AG09319 (cell line): ENCODE measurements around the gene PHF19.

ENCODE experiments used
- DNase-seq: peaks from one replicate; pipeline ENCODE4 v3.0.0-alpha.2; 2010; ENCODE audit warnings: low read depth; ENCODE audit errors: extremely low read depth
- TF ChIP-seq, protein P1 (sequence below): IDR thresholded peaks from 2 replicates; pipeline ENCODE4 v1.5.1; 2011; ENCODE audit warnings: low read depth, mild to moderate bottlenecking, inconsistent platforms, low read length, moderate library complexity

PHF19 gene

DNA sequence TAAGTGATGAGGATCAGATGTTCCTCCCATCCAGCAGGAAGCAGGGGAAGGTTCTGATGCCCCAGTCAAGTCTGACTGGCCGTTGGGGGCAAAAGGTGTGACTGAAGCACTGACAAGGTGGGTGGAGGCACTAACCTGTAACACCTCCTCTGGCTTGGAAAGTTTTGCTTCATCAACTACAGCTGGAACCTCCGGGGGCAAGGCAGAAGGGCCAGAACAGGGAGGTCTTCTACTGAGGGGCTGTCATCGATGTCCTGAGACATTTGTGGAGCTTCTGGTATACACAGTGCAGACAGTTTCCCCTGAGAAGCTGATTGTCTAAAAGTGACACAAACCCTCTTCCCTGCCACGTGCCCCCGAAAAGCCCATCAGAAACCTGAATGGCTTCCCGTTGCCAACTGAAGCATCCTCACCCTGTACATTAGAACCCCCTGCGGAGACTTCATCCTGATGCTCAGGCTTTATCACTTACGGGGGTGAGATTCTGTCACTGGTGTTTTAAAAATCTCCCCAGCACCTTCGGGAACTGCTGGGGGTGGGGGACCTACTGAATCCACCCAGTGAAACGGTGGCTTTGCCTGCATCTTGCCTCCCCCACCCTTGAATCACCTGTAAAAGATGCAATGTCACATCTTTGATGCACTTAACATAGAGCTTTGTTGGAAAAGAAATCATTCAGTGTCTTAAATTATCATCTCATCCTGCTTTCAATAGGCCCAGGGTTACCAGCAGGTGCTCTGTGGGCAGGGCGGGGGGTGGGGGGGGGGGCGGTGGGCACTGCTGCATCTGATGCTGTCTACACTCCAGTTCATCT lies 25.0 kb upstream of the PHF19 start:
- no peak for DNase-seq
- TF ChIP-seq, protein P1, sequence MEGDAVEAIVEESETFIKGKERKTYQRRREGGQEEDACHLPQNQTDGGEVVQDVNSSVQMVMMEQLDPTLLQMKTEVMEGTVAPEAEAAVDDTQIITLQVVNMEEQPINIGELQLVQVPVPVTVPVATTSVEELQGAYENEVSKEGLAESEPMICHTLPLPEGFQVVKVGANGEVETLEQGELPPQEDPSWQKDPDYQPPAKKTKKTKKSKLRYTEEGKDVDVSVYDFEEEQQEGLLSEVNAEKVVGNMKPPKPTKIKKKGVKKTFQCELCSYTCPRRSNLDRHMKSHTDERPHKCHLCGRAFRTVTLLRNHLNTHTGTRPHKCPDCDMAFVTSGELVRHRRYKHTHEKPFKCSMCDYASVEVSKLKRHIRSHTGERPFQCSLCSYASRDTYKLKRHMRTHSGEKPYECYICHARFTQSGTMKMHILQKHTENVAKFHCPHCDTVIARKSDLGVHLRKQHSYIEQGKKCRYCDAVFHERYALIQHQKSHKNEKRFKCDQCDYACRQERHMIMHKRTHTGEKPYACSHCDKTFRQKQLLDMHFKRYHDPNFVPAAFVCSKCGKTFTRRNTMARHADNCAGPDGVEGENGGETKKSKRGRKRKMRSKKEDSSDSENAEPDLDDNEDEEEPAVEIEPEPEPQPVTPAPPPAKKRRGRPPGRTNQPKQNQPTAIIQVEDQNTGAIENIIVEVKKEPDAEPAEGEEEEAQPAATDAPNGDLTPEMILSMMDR = no peak

DNA sequence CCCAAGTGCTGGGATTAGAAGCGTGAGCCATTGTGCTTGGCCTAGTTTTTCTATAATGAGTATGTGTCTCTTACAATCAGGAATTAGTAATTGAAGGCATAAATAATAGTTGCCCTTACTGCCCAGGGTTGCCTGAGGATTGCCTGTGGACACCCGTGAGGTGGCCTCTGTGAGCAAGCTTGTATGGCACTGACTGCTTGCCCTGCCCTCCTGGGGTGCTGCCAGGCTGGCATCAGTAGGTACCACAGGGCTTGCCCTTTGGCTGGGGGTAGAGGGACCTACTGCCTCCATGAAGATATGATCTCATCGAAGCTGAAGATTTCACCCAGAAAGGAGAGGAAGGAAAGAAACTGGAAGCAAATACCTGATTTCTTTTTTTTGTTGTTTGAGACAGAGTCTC lies 23.8 kb upstream of the PHF19 start:
- no peak for DNase-seq
- TF ChIP-seq, protein P1 = no peak

DNA sequence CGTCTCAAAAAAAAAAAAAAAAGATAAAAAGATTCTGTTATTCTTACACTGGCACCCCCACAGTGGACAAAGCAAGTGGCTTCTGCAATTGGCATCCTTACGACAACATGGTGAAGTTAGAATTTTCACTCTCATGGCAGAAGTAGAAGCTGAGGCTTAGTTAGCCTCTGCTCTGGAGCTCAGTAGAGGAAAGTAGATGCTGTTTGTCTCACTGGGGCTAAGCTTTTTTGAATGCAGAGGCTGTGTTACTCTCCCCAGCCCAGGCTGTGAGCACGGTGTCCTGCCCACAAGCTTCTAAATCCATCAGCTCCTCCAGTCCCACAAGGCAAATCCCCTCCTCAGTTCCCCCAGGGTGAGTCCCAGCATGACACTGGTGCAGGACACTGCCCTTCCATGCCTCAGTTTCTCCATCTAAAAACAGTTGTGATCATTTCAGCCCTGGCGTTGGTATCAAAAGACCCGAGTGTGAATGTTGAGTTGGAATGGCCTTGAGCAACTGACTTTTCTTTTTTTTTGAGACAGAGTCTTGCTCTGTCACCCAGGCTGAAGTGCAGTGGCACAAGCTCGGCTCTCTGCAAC lies 22.6 kb upstream of the PHF19 start:
- TF ChIP-seq, protein P1 = no peak
- DNase-seq = no peak

DNA sequence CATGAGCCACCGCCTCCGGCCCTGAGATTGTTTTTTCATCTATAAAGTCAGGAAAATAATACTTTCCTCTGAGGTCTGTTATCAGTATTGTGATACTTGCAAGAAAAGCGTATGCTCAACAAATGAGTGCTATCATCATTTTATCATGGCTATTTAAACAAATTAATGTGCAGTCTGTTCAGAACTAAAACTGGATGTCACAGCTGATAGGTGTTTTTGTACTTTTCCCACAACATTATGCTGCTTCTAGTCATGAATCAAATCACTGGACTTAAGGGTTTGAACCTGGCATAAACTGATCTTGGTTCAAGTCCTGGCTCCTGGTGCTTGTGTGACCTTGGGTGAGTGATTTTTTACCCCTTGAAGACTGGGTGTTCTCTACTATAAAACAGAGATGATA lies 21.4 kb upstream of the PHF19 start:
- TF ChIP-seq, protein P1 = no peak
- DNase-seq = no peak

DNA sequence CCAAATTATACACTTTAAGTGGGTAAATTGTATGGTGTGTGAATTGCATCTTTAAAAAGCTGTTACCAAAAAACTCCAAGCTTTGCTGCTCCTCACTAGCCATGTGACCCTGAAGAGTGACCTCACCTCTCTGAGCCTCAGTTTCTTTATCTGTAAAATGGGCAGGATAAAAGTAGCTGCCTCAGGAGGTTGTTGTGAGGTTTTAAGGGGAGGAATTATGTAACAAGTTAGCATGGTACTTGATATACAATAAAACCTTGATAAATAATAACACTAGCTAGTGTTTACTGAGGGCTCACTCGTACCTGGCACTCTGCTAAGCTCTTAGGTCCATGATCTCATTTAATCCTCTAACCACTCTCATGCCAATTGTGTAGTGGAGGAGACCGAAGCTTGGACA lies 19.0 kb upstream of the PHF19 start:
- TF ChIP-seq, protein P1 = no peak
- no peak for DNase-seq

DNA sequence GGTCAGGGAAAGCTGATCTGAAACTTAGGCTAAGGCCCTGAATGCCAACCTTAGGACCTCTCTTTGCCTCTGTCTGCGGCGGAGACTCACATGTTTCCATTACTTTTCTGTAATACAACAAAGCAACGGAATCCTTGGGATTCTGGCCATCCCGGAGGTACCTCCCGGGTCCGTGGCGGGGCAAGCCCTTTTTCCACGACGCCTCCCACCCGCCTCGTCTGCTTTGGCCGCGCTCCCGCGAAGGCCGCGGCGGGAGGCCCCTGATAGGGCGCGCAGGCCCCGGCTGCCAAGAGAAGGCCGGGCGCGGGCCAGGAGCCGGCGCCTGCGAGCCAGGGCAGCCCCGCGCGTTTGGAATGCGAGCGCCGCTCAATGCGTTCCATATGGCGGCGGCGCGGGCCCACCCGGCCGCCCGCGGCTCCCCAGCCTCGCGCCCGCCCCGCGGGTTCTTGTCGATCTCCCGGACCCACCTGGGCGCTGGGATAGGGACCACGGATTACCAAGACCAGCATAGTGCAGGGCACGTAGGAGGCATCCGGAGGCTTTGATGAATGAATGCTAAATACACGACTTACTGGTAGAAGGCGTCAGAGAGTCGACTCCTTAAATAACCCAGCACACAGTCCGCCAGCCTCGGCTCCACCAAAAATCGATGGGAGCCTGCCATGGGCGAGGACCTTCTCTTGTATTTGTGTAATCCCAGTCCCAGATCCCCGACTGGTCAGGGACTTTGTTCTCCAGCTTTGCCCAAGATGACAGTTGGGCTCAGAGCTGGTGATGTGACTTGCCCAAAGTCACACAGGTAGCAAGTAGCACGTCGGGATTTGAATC lies 17.5 kb upstream of the PHF19 start:
- DNase-seq = no peak
- TF ChIP-seq, protein P1 = no peak
